NCI-H69 (cell line): ENCODE data around the gene SPATA19.

ENCODE experiments used
- DNase-seq: peaks from one replicate; lab custom pipeline; 2025; lab: John Stamatoyannopoulos, UW

Gene SPATA19

GRCh38 chr11:133835593-133836548 is 9.4 kb downstream of the SPATA19 start:
- no peak for DNase-seq

GRCh38 chr11:133834682-133835592 is 10.4 kb downstream of the SPATA19 start:
- DNase-seq, result peak; percentile 77

- peak; percentile 83 for DNase-seq
Observed at GRCh38 chr11:133833898-133834681, 11.2 kb downstream of the SPATA19 start.

- DNase-seq, result peak; percentile 64
Observed at GRCh38 chr11:133832991-133833897, 12.1 kb downstream of the SPATA19 start.

GRCh38 chr11:133832096-133832990 is 13.0 kb downstream of the SPATA19 start:
- no peak for DNase-seq

DNA sequence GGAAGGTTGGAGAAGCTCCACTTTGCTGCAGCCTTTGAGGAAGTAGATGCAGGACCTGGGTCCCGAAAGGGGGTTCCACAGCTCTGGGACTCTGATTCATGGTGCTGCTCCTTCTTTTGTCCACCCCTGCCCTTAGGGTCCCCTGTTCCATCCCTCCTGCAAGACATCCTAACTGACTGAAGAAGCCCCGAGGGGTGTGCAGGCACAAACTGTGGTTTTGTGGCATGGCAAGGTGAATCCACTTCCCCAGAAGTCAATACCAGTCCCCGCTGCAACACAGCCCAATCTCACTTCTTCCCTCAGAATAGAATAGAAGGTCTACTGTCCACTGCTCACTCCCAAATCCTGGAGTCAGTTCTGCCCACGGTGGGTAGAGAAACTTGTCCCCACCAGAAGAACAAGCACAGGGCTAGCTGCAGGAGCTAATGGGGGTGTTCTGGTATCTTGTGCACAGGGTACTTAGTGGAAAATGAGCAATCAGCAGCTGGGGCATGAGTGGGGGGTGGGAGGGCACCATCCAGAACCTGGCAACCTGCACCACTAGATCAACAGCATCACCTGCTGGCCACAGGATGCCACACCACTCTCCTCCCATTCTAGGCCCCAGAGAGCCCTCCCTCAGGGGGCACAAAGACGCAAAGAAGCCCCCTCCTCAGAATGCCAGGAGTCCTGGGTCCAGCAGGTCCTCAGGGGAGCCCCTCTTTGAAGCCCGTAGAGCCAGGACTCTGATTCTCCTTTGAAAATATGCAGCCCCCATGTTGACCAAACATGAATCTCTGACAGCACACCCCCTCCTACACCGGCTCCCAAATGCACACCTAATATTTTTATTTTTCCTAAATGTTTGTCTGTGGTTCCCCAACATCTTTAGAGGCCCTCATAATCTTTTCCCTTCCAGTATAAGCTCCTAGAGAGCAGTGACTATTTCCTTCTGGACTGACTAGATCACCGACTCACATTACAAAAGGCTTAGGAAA is 14.1 kb downstream of the SPATA19 start:
- peak; percentile 28 for DNase-seq

DNA sequence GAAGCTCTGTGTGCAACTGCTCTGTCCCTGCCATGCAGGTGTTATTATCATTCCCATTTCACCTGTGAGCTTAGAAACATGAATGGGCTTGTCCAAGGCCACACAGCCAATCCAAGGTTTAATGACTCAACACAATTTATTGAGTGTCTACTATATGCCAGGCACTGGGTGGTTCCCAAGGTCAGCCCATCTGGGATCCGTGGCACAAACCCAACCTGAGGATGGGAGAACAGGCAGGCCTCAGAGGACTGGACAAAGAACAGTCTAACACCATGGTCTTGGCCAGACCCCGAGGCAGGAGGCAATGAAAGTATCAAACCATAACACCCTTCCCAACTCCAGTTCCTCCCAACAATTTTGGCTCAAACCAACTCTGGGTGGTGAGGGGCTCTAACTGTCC is 15.7 kb downstream of the SPATA19 start:
- DNase-seq, result no peak

- DNase-seq, result no peak
Observed at GRCh38 chr11:133828871-133829270, 16.4 kb downstream of the SPATA19 start.

DNA sequence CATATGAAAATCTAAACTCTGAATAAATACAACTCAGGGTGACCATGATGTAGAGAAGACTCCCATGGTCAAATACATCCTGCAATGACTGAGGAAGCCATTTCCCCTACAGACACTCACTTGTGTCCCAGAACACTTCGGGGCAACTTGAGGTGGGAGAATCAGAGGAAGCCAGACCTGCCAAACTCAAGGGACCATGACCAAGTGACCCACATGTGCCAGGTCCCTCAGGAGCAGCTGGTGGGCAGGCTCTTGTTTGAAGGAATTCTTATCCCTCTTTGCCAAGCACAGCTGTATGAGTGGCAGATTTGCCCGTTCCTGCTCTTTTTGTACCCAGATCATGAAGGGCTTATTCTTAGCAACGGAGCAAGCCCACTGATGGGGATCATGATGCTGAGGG is 17.8 kb downstream of the SPATA19 start:
- DNase-seq, result no peak

DNA sequence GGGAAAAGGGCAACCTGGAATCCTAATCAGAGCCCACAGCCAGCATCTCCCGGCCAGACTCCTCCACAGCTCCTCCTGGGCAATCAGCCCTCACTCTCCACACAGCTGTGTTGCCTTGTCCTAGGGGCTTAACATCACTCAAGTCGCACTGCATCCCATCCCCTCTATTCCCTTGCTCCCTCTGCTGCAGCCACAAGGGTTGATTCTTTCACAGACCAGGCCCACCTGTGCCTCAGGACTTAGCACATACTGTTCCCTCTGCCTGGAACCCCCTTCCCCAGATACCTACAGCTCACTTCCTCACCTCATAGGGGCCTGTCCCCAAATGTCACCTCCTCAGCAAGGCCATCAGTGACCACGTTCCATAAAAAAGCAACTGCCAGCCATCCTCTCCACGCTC is 18.4 kb downstream of the SPATA19 start:
- DNase-seq, result no peak

- no peak for DNase-seq
Observed at GRCh38 chr11:133825666-133826065, 19.6 kb downstream of the SPATA19 start.

- DNase-seq, result no peak
Observed at GRCh38 chr11:133825156-133825555, 20.2 kb downstream of the SPATA19 start.

- no peak for DNase-seq
Observed at GRCh38 chr11:133824593-133824992, 20.7 kb downstream of the SPATA19 start.

GRCh38 chr11:133823614-133824013 is 21.7 kb downstream of the SPATA19 start:
- no peak for DNase-seq

- DNase-seq, result no peak
Observed at GRCh38 chr11:133823211-133823610, 22.1 kb downstream of the SPATA19 start.

- DNase-seq, result peak; percentile 86
Observed at GRCh38 chr11:133821776-133822175, 23.5 kb downstream of the SPATA19 start.

- DNase-seq, result peak; percentile 53
Observed at GRCh38 chr11:133819746-133820315, 25.5 kb downstream of the SPATA19 start.

GRCh38 chr11:133819114-133819513 is 26.2 kb downstream of the SPATA19 start:
- no peak for DNase-seq
